ENCODE results near the gene IMMT.

DNA sequence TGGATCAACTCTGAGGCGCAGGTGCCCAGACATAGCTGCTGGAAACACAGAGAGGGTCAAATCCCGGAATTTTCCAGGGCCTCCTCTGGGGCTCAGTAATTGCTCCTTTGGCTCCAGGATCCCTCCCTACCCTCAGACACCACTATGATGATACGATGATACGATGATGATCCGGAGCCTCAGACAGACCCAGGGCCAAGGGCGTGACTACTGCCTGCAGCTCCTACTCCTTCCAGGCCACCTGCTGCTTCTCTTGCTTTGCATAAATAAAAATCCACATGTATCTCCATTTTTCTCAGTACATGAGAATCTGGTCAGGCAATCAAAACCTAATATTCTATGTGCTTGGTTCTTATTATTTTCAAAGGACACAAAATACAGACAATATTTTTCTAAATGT, 37.6 kb upstream of the IMMT start:
- TF ChIP-seq TAF1 (IDR thresholded peaks at IDR 0.05; ENCODE audit: borderline replicate concordance, insufficient read depth, low read length) = no peak
- no peak for TF ChIP-seq POLR2AphosphoS5 (IDR thresholded peaks at IDR 0.05; ENCODE audit: low read depth, low read length)
- no peak for TF ChIP-seq SIN3A (IDR thresholded peaks at IDR 0.05; ENCODE audit: borderline replicate concordance, insufficient read depth, low read length)
